ENCODE data around the gene AUTS2.
A peak's percentile ranks its signal among the peaks of the same experiment; 100 is the strongest.

Gene AUTS2

DNA sequence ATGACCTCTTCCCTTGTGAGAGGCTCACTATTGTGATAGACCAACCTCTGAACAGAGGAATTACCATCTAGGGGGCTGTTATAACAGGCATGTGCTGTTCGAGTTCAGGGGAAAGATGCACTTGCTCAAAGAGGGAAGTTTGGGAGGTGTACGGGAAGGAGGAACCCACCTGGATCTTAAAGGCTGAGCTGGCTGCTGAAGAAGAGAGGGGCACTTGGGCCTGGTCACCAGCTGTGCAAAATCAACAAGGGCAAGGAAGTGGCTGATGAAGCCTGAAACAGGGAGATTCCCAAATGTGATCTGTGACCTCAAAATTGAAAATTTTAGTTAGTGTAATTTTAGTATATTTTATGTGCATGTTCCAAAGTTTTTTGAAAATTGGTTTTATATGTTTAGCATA lies 407.2 kb downstream of the AUTS2 start:
- DNase-seq = no peak

DNA sequence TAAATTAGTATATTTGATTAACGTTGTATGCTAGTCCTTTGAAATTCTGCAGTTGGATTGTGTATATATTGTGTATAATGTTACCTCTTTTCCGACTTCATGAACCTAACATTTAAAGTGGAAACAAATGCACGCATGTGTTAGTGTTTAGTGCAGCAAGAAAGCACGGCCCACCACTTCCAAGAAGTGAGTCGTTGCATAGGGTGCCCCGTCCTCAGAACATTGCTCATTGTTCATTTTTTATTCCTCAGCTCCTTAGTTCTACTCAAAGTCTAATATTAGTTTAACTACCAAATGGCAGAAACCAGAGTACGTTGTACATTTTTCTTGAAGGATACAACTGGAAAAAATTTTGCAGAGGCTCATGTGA lies 407.6 kb downstream of the AUTS2 start:
- no peak for DNase-seq

DNA sequence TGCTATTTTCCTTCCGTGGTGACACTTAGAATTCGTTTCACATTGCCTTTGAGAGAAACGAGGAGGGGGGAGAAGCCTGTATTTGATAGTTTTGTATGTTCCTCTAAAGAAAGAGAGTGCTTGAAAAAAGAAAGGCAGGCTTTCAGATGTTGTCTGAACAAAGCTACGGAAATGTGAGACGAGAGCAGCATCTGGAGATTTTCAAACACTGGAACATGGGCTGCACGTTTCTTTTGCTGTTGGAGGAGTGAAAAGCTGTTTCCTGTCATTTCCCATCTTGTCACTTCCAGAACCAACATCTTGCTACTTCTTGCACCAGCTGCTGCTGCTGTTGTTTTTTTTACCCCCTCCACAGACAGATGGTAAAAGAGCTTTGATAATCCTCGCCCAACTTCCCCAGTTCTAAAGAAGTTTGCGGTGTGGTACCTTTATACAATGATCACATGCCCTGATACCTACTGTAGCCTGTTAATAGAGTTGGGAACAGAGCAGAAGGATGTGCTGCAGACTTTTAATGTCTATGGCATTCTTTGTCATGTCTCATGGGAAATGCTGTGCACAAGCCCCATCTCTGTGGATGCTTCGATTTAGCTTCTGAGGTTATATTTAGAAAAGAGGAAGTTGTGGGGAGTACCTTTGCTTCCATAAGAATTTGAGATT lies 408.1 kb downstream of the AUTS2 start:
- DNase-seq = no peak

DNA sequence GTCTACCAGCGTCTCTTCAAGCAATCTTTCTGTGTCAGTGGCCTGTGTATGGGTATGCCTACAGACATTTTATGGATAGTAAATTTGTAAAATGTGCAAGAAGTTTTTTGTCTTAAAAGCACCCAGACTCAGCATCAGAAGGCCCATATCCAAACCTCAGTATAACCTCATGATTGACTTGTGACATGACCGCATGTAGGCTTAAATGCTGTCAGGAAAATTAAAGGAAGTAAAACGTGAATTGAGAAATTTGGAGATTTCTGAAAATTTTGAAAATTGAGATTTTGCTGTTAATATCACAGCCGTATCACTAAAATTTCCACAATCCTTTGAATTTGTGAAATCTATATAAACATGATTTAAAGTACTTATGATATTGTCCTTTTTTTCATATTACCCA lies 410.2 kb downstream of the AUTS2 start:
- no peak for DNase-seq

DNA sequence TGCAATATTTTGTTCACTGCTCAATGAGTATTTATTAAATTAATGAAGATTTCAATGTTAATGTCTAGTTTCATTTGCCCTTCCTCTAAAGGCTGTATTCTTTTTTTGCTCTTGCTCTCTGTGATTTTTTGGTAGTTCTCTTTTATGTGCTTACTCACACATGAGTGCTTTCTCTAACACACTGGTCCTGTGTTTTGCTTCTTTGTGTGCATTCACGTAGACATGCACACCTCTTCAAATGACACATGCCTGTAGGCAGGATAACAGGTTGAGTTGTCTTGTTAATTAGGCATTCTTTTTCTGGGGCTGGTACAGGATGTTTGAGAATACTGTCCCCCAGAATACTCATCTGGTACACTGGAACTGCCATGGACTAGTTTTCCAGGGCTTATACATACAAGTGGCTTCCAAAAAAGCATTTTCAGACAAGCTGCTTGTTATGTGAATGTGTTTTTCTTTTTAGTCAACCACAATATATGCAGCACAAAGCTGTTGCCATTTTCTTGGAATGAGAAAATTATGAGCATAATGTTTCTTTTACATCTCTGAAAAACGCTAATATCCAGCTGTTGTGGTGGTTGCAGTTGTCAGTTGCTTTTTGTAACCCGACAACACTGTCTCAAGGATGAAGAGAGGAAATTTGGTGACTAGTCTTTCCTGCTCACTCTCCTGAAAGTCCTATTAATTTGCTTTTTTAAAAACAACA lies 416.4 kb downstream of the AUTS2 start:
- peak in 2 of 3 experiments; percentile 12 to 55 for DNase-seq

DNA sequence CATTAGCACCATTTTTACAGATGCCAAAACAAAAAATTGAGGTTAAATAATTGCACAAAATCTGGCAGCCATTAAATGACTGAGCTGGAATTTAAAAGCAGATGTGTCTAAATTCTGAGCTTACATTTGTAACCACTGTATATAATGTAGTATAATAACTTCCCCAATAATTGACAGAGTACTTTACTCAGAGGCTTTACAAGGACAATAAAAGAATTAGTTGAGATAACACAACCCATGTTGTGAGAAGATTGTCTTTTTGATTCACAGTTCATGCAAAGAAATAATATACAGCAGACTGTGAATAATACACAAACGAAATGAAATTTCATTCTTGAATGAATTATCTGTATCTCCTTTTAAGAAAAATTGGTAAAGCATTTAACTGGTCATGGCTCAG lies 417.1 kb downstream of the AUTS2 start:
- DNase-seq = no peak

DNA sequence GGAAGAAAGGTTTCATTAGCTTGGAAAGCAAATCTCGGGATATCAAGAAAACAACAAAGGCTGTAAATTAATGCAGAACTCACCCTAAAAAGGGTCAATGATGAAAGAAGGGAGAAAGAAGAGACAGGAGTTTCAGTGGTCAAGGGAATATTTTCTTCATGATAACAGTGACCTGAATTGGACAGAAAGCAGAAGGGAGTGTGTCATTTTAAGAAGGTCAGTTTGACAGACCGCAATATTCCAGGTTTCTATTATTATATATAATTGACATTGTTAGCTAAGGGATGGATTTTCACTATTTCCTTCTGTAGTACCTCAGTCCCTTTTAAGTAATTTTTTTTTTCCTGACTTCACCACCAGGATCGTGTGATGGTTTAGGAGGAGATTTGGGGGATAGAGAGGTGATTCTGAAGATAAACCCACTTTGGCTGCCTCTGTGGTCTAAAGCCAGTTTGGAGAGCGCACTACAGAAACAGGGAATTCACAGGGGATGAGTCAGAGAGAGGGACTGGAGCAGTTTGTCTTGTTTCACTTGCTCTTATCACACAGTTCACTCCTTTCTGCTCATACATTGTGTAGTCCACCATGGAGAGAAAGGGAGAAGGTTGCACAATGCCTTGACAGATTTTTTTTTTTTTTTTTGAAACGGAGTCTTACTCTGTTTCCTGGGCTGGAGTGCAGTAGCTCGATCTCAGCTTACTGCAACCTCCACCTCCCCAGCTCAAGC lies 417.9 kb downstream of the AUTS2 start:
- DNase-seq = no peak

DNA sequence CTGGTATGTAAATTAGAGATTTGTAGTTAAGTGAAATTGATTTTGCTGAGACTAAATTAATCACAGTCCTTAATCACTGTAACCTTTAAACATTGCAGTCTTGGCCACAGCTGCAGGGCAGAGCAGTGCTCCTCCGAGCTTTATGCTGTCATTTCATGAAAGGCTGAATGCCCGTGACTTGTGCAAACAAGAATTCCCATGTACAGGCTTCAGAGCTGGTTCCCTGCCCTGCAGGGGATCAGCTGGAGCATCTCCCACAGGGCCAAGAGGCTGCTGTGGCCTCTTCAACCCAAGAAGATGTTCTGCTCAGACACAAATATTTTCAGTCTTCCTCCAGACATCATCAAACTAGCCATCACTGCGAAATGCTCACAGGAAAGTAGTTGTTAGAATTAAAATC lies 419.1 kb downstream of the AUTS2 start:
- DNase-seq = peak; percentile 20 to 73 (median 25)

DNA sequence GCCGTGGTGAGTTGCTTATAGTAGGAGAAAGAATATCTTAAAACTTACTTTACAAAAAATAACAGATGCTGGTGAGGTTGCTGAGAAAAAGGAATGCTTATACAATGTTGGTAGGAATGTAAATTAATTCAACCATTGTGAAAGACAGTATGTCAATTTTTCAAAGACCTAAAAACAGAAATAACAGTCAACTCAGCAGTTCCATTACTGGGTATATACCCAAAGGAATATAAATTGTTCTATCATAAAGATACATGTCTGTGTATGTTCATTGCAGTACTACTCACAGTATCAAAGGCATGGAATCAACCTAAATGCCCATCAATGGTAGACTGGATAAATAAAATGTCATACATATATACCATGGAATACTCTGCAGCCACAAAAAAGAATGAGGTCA lies 420.4 kb downstream of the AUTS2 start:
- no peak for DNase-seq

DNA sequence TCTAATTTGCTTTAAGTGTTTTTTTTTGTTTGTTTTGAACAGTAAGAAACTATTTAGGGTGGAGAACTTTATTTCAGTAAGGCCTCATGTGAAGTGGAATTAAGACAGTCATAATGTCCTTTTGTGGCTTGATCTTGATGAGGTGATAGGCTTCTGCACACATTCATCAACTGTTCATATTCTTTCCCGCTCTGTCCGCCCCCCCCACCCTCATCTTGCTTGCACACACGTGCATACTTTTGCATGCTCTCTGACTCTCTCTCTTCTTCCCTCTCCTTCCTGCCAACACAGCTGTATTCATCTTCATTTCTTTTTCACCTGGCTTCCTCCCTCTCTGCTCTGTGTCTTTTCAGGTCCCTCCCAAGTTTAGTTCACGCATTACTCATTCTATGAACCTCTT lies 429.6 kb downstream of the AUTS2 start:
- DNase-seq = peak in 1 of 3 experiments; percentile 30

DNA sequence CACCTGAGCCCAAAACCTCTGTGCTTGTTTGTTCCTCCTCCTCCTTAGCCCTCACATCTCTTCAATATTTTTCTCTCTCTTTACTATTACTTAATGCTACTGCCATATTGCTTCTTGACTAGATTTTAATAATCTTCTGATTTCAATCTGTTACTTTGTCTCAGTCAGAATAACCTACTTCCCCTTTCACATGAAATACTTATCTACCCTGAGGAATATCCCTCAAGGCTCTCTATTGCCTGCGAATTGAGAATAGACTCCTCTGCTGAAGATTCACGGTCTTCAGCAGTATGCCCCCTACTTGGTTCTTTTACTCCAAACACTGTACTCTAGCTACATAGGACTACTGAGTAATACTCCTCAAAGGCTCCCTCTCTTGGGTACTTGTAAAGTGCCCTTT lies 430.3 kb downstream of the AUTS2 start:
- DNase-seq = no peak

DNA sequence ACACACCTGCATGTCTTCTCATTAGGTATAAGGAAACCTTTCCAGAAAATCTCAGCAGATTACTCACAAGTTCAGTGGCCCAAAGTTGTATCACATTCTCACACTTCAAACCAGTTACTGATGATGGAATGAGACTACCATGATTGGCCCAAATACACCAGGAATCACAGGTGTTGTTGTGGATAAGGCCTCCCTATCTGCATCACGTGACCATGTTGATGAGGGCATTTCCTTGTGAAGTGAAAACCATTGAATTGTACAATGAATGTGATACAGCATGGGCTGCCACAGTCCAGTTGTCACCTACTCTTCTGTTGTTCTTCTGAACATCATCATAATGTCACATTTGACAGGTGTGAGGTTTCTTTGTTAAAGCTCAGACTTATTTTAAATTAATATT lies 431.7 kb downstream of the AUTS2 start:
- peak in 1 of 3 experiments; percentile 17 for DNase-seq

DNA sequence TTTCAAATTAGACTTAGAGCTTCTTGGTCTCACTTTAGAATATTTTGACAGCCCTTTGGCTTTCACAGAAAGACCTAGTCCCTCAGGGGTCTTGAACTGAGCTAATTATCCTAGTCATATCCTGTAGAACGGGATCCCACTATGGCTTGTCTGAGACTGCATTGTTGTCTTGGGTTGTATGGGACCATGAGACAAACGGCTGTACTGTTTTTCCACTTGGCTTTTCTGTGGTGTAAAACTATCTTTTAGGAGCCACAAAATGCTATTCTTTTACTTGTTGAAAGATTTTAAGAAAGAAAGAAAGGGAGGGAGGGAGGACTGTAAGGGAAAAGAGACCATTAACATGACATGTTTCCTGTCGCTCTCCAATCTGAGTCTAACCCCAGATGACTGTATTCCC lies 432.5 kb downstream of the AUTS2 start:
- no peak for DNase-seq

DNA sequence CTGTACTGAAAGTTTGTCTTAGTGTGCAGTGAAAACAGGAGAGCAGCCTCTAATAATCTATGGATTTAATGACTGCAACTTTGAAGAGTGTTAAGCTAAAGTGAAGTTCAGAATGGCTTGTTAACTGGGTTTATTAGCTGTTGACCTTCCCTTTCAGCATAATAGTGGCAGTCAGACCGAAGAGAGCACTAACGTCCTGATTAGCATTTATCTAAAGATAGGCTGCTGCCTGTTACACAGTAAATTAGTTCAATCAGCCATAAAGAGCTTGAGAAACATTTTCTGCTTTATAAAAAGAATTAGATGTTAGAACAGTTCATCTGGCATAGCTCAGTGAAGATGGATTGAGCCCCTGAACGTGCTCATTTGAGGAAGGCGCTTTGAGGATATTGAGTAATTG lies 433.0 kb downstream of the AUTS2 start:
- DNase-seq = no peak

DNA sequence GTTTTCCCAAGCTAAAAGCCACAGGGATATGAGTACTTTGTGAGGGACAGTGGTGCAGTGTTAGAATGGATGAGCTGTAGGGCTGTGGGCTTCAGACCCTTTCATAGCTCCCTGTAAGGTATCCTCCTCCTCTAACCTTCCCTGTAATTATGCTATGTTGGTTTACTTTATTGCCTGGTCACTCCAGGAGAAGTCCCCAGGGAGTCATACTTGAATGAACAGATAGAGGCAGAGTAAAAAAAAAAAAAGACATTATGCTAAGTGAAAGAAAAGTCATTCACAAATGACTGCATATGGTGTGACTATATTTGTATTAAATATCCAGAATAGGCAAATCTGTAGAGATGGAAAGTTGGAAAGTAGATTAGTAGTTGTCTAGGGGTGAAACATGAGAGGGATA lies 434.4 kb downstream of the AUTS2 start:
- peak in 2 of 3 experiments; percentile 76 to 79 for DNase-seq

DNA sequence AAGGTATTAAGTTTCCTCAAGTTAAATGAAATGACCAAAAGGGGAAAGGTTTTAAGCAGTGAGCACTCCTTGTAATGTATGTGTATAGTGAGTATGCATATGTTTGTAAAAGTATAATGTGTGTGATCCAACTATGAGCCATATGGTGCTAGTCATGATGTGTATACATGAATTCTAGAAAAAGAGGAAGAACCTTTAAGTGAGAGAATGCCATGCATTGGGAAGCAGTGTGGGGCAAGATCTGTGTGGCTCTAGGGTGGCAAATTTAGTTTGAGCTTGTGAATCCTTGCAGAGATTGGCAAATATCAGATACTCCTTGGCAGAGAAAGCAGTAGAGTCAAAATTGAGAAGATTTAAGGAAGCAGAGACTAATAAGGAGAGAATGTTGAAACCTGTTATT lies 435.0 kb downstream of the AUTS2 start:
- DNase-seq = no peak

DNA sequence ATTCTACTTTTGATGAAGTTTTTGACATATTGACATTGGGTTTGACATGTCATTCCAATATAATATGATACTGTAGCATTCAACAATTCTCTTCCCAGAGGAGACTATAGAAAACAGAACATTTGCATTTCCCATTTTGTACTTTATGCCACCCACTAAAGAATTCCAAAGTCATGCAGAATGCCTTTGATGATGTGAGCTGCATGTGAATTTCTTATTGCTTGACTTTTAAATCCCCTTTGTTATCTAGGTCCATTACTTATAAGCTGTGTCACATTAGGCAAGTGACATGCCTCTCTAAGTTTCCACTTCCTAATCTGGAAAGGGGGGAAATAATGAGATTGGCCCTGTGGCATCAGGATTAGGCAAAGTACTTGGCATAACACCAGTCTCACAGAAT lies 436.7 kb downstream of the AUTS2 start:
- no peak for DNase-seq

DNA sequence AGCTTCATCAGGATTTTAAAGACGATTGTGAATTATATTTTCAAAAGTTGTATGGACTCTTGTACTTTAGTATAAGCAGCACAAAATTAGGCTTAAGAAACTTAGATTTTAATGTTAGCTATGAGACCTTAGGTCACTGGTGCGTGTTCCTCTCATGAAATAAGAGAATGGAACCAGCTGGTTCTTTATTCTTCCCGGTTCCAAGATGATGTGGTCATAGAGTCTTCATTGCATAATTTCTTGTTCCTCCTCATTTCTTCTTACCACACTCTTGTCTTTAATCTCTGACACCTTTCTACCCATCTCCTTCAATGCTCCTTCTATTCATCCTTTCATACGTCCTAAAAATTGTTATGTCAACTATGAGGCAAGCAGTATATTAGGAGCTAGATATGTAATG lies 437.2 kb downstream of the AUTS2 start:
- DNase-seq = no peak

DNA sequence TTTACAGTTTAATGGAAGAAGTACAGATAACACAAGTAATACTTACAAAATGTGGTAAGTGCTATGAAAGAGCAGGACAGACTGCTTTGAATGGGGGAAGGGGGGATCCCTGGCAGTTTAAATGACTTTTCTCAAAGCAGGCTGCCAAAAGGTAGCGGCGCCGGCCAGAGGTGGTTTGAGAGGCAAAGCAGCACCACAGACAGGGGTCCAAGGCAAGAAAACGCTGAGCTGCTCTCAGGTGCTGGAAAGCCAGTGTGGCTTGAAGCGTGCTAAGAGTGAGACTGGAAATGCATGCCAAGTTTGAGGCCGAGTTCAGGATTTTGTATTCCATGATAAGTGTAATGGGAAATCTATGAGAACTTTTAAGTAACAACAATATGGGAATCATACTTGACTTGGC lies 437.7 kb downstream of the AUTS2 start:
- no peak for DNase-seq

DNA sequence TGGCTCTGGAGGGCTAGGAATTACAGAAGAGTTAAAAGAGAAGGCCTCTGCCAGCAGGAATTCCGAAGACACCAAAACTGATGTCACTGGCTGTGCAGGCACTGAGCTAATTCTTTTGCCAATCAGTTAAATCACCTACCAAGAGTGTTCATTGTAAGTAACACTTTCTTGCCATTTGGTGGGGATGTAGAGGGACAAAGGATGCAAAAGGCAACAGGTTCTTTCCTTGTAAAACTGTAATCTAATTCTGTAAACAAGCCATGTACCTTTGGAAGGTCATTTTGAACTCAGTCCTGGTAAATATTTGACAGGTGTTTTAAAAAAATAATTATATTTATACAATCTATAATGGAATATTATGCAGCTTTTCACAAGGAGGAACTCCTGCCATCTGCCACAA lies 438.4 kb downstream of the AUTS2 start:
- DNase-seq = no peak

DNA sequence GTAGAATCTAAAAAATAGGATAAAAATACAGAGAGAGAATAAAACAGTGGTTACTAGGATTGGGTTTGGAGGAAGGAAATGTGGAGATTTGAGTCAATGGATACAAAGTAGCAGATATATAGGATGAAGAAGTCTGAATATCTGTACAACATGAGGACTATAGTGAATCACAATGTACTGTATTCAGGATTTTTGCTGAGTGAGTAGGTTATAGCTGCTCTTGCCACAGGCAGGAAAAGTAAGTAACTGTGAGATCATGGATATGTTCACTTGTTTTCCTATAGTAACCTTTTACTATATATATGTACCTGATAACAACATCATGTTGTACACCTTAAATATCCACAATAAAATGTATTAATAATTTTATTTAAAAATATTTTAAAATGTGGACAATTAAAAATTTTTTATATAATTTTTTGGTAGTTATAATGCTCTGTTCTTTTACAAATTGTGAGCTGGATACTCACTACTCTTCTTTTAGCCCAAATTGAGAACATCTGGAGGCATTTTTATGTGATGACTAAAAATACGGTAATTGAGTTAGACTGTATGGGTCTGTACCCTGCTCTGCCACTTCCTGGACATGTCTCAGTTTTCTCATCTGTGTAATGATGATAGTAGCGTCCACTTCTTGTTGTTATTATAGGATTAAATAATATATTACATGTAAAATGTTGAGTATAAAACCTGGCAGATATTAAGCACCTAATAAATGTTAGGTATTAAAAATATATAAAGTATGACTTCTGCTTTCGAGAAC lies 439.1 kb downstream of the AUTS2 start:
- DNase-seq = no peak

DNA sequence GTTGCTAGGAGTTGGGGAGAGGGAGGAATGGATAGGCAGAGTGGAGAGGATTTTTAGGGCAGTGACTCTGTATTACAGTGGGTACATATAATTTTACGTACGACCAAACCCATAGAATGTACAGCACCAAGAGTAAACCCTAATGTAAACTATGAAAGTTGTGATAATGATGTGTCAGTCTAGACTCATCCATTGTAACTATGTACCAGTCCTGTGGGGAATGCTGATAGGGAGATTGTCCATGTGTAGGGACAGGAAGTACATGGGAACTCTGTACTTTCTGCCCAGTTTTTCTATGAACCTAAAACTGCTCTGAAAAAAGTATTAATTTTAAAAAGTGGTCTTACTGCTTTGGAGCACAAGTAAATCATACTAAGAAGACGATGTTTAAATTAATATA lies 441.8 kb downstream of the AUTS2 start:
- DNase-seq = no peak

DNA sequence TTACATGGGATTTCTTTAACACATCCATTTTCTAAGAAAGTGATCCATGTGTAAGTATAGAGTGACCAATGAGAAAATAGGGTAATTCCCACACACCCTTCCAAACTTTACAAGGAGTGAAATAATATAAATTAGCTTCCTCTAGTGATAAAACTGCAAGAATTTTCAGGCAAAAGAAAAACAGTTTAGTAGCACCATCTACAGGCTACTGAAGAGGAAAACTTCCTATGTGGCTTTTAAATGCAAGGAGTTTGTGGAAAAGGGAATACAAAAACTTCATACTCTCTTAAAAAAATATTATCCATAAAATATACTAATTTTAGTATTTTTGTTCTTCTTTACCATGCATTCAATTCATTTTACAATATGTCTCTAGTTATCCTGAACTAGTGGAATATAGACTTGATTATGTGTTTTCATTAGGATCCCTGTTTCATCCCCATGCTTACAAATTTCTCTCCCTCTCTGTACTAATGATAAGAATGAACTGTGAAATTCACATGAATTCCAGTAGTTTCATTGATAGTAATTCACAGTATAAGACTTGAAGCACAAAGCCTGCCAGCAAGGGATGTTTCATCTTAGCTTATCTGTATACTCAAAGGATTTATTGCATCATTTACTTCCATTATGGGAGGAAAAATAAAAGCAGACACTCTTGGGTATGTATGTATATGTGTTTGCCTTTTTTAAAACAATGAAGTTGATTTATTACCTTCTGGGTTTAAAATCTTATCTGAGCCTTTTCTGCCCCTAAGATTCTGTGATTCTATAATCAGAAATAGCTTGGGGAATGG lies 442.9 kb downstream of the AUTS2 start:
- DNase-seq = peak; percentile 14 to 64 (median 40)
